Measurements from ENCODE around the gene XIST.
A peak's percentile ranks its signal among the peaks of the same experiment; 100 is the strongest.
"Not testable (repeated sequence)": the region's sequence is repeated elsewhere in the genome, so short reads cannot be mapped to it uniquely, and the experiment has no call there.

Gene XIST

DNA sequence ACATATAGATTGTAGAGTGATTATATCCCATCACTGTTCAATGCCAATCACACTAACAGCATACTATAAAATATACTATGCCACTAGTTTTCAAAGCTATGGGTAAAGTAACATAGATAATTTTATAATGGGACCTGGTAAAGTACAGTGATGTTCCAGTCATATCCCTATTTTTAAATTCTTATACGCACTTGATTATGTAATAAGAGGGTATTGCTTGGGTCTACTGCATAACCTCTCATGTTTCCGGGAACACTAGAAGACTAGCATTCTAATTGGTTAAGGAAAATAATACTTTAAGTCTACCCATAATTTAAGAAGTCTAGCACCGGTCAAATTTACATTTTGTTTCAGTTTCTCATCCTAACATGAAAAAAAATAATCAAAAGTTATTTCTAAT lies 14.4 kb downstream of the XIST start:
- DNase-seq = no peak

DNA sequence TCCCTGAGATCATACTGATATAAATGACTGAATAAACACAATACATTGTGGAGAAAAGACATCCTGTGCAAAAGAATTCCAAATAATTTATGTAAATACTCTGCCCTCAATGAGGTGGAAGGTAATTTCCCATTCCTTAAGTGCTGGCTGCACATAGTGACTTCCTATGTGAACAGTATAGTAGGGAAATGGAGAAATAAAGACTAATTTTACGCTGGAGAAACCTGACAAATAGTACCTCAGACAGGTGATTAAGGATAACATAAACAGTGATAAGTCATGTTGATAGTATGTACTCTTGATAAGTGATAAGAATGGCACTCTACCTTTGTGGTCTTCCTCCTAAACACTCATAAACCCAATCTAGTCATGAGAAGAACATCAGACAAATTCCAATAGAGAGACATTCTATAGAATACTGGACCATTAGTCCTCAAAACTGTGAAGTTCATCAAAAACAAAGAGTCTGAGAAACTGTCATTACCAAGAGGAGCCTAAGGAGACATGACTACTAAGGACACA lies 15.5 kb downstream of the XIST start:
- DNase-seq = no peak

DNA sequence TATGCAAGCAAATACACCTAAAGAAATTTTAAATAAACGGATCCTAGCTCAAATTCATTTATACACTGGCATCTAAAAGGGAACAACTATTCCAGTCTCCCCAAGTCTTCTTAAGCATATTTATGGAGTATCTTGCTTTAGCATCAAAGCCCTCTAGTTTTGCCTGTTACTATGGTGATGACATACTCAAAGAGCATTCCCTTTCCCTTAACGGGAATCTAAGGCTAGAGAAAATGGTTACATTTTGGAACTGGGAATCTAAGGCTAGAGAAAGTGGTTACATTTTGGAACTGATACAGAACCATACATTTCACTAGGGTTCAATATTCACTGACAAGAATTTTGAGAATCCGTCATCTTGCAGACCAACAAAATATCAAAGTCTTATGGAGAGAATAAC lies 18.3 kb downstream of the XIST start:
- no peak for DNase-seq

DNA sequence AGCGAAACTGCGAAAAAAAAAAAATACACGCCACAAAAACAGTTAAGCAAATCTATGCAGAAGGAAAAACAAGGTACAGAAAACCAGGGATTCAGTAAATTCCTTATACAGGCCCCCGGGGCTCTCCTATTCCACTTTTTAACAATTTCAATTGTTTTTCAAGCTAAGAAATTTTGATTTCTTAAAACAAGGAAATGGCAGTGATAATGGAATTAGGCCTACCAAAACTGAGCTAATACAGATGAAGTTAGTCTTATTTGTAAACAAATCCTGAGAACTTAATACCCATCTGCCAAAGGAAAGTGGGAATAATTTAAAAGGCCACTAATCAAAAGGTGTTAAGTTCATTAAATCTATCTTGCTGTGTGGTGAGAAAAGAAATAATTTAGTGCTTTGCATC lies 20.2 kb downstream of the XIST start:
- no peak for DNase-seq

DNA sequence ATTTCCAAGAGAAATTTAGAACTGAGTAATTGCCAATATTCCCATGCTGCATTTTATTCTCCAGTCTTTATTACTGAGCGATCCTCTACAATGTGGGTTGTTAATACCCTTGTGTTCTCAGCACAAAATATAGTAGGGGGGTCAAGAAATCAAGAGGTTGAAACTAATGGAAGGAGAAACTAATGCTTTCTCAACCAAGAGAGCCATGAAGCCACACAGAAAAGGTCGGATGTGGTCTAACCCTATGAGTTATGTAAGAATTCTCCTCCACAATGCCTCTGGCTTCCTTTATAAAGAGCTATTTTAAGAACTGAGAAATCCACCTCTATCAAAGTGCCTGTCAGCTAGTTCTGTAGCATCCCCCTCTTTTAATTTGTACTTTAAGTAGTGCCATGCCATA lies 21.0 kb downstream of the XIST start:
- DNase-seq = no peak

DNA sequence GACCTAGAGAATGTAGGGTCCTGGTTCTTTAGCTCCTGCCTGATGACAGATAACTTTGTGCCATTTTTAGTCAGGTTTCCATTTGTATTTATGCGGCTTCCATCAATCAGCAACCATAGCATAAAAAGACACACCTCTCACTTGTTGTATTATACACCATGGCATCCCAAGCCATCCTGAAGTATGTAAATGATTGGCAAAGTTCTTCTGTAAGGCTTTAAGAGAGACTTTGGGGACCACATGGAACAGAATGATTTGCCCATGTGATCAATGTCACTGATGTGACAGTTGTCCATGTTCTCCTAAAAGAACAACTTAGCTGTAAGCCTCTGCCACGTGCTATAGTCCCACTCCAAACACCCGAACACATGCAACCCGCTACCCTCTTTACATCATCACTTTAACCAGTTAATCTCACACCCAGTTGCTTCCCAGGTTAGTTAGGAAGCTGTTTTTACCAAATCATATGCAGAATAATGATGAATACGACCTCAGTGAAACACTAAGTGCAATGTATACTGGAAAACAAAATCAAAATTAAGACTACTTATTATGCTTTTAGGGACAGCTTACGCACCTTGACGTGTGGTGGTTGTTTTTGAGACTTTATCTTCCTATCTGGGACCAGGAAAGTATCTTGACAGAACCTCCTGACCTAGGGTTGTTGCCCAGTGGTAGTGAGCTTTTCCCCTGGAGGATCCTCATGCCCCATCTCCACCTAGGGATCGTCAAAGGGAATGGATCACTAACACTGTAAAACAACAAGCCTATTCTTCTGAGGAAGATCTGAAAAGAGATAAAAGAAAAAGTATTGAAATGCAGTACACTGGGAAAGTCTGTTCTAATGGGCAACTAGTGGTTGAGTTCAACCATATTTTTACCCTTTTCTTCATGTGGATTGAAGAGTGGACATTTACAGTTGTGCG lies 21.8 kb downstream of the XIST start:
- no peak for DNase-seq

DNA sequence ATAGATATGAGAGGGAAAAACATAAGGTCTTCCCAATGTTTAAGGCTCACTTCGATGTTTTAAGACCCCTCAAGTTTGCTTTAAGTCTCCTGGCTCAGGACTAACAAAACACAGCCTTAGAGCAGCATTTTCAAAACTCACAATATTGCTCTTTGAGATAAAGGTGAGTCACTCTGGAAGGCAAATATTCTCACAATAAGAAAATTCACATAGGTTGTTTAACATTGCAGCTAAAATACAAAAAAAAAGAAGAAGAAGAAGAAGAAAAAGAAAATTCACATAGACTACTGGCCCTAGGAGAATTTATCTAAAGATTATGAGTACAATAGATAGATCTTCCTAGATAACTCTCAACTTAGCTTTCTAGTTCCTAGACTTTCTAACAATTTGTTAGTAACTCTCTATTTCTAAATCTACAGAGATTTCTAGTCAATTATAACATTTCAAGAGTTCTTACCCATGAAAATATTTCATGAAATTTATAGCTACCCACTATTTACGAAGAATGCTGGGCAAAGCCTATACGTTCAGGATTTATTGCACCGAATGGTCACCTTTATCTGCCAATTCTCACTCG lies 22.5 kb downstream of the XIST start:
- no peak for DNase-seq

DNA sequence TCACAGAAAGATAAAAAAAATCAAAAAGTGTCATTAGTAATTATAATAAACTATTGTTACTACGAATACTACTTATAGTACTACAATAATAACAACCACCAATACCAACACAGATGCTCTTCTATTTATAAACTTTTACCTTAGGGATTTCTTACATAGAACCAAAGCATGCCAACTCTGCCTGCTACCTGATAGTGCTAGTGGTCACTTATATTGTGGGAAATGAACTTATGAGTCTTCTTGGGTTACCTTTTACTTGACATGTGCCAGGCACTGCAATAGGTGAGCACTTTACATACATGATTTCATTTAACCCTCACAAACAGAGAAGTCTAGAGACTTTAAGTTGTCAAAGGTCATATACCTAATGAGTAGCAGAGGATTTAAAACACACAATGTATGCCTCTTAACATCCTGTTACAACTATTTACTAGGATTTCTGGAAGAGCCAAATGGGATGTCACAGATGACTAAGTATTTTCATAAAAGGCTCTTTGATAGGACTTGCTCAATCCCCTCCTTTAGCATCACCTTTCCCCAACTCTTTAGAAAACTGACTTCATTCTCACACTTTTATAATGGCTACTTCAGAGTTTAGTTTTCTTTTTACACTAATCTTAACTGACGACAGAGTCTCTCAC lies 24.3 kb downstream of the XIST start:
- DNase-seq = no peak

DNA sequence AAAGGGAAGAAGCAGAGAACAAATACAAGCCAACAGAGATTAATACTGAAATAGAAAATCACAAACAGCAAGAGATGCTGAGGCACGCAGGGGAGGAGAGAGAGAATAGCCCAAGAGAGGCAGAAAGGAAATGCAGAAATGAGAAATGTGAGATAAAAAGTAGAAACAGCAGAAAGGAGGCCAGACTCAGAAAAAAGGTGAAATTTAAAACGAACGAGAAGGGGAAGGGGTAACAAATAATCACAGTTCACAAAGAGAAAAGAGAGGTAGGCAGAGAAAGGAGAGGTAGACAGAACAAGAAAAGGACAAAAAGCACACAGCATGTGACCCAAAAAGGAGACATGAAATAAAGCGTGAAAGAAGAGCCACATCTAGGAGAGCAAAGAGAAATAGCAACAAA lies 25.1 kb downstream of the XIST start:
- DNase-seq = no peak

DNA sequence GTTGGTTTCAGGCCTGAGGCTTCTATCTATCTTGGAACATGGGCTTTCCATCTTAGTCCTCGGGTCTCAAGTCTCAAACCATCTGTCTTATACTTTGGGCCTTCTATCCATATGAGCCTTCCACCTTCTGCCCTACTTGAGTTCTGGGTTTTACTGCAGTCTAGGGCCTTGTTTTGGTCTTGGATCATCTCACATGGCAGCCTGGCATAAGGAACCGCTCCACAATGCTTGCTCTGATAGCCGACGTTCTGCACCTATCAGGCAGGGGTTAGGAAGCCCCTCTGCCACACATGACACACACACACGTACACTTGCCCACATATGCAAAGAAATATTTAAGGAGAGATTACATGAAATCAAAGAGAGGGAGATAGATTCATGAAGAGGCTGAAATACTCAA lies 25.5 kb downstream of the XIST start:
- DNase-seq = no peak

DNA sequence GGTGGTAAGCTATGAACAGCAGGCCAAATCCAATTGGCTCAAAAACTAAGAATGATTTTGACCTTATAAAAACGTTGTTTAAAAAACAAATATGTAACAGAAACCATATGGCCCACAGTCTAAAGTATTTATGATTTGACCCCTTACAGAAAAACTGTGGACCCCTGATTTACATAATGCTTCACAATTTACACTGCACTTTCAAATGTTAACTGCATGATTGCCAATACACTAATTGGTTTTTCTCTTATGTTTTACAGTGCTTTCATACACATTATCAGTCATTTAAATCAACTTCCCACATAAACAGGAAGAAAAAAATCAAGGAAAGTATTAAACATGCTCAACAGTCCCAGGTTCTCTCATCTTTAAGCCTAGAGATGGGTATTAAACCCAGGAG lies 26.9 kb downstream of the XIST start:
- no peak for DNase-seq

DNA sequence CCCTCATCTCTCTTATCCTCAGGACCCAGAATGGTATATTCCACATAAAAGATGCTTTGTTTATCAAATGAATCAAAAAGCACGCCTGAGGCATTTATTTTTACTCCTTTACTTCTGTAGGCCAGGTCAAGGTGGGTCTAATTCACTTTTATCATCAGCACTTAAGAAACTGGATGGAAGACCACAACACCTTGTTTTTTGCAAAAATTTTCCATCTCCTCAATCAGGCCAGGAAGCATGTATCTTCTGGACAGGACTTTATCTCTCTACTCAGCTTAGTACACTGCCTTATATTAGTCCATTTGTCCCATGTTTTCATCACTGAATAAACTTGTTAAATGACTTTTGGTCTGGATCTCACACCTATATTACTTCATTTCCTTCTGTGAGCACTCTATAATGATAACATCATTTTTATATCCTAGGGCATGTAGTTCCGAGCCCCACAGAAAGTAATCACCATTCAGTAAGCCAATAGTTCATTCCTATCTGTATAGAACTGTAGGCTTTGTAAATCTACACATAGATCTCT lies 29.0 kb downstream of the XIST start:
- no peak for DNase-seq

DNA sequence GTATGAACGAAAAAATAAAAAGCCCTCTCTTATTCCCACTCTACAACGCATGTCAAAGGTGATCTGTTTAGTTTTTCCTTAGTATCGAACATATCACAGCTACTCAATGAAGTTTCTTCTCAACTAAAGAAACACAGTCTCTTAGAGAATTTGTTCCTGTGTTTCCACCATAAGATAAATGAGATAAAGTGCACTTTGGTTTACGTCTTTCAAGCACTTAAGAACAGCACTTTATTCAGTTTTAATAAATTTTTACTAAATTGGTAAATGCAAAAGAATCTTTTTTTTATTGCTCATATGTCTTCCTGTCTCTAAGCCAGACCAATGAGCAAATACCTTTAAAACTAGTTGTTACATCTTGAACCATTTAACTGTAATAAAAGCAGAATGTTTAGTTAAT lies 29.7 kb downstream of the XIST start:
- no peak for DNase-seq

DNA sequence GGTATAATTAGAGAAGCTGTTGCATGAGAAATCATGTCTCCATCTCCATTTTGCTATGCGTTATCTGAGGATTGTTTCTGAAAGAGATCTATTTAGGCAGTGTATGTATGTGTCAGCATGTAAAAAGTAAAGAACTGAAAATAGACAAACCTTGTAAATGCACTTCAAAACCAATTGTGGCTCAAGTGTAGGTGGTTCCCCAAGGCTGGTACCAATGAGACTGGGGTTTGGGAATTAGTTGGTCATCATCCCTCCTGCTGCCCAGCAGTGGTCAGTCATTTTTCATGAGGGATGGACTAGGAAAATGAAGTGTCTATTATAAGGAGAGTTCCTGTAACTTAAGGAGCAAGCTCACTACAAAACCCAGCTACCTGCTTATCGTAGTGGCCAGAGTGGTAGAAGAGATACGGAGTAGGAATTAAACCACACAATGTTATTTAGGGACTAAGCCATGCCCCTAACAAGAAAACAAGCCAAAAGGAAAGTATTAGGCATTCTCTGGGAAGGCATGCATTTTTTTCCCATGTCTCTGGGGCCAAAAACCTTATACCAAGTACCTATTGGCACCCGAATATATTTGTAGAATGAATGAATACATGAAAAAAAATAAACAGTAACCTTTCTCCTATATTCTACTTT lies 30.5 kb downstream of the XIST start:
- DNase-seq = no peak

DNA sequence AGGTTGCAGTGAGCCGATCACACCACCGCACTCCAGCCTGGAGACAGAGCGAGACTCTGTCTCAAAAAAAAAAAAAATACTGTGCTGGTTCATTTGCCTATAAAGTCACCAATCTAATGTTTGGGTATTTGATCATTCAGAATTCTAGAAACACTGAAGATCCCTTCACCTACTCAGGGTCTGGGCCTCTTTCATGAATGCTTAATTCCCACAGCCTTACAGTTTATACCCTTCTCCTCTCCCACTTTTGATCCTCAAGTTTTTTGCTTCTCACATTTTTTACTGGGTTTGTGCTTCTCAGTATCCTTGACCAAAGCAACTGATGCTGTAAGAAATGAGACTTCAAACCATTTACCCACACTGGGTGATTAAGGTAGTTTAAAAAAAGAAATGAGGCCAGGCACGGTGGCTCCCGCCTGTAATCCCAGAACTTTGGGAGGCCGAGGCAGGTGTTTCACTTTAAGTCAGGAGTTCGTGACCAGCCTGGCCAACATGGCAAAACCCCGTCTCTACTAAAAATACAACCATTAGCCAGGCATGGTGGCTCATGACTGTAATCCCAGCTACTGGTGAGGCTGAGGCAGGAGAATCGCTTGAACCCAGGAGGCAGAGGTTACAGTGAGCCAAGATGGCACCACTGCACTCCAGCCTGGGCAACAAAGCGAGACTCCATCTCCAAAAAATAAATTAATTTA lies 32.5 kb downstream of the XIST start:
- DNase-seq = not testable (repeated sequence)

DNA sequence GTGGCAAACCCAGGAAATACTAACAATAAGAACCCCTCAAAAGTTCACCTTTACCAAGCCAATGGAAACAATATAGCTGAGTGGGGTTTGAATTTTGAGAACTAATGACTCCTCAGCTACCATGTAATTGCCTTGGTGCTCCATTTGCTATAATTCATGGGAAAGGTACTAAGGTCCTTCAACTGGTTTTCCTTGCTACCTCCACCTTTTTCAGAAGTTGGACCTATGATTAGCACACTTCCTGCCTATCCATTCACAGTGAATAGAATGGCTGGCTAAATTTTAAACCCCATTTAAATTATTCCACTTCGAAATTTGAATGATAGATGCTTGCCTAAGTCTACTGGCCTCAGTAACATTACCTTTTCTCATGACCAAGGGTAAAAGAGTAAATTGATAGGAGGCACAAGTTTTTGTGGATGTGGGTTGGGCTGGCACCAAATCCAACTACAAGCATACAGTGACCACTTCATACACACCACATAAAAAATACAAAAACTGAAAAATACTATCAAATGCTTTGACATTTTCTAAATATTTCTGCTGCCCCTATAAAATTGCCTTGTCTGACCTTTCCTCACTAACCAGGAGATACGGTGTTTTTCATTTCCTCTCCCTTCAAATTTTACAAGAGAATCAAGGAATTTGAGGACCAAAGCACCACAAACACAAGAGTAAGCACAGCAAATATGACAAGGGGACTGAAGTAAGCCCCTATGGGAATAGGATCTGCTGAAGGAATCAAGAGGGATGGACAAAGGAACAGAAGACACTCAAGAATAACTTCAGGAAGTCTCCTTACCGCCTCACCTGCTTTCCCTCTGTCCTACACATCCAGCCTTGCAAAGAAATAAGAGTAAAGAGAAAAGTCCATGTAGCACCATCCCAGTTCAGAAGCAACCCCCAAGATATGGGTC lies 34.1 kb downstream of the XIST start:
- DNase-seq = no peak

DNA sequence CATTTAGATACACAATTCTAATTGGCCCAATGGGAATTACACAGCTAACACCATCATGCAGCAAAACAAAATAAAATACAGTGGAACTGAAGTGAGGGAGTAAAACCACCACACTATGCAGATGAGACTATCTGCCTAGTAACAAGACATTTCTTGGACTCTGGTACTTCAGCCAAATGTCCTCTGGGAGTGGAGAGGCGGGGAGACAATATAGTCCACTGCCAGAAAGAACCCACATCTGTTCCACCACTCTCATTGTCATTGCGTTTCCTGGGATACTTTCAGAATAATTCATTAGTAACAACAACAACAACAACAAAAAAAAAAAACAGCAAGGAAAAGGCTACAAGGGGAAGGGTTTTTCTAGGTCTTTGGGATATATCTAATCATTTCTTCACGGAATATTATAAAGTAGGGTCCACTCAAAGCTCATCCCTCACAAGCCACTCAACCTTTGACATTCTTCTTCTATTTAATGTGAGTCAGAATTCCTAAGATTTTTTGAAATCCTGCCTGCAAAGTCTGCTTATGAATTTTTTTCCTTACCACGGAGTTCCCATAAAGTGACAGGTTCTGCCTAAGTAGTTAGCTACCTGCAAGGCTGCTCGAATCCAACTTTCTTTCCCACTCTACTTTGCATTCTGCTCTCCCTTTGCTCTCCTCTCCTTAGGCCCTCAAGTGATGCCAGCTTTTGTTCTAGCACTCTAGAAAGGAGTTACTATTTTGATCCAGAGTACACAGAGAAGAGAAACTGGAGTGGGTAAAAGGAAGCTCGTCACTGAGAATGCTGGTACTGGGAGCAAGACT lies 34.9 kb downstream of the XIST start:
- no peak for DNase-seq

DNA sequence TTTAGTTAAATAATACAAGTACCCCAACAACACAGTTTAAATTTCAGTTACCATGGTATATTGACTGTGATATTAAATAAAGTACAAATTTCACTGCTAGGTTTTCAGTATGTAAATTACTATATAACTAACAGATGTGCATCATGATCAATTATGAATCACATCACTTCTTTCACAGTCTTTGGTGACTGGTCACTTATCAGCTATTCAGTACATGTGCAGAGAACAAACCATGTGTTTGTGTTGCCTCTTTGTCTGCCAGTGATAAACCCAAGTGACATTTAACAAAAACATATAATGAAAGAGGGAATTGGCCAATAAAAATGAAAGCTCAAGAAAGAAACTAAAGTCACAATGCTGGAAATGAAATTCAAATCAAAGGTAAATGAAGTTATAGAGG lies 40.3 kb downstream of the XIST start:
- no peak for DNase-seq

DNA sequence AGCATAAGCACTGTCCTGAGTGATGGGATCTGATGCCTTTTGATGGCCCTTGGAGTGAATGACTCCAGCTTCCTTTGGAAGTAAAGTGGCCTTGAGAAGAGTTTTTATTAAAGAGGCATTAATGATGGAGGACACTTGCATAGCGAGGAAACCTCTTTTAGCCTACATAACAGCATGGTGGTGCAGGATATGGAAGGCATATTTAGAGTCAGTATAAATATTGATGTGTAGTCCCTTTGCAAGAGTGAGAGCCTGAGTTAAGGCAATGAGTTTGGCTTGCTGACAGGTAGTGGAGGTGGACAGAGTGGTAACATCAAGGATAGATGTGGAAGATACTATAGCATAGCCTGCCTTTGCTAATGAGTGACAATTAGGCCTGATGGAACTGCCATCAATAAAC lies 48.4 kb downstream of the XIST start:
- not testable (repeated sequence) for DNase-seq

DNA sequence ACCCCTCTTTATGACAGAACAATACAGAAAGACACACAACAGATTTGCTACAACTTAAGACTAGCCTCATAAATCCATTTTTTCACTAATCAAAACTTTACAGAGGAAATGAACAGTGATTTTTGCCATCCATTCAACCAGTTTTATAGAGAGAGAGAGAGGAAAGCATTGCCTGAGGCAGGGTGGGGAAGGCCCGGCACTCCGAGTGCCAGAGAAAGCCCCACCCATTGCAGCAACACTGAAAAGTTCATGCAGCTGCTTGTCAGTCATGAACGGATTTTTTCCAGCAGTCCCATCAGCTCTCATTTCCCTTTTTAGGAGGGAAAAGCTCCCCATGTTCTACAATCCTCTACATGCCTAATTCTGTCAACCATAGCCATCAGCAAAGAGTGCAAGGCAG lies 52.6 kb downstream of the XIST start:
- DNase-seq = peak; percentile 0
